GM19328 (cell line): ENCODE results near the gene VWA3B.
A peak's percentile ranks its signal among the peaks of the same experiment; 100 is the strongest.
"Not testable (repeated sequence)": the region's sequence is repeated elsewhere in the genome, so short reads cannot be mapped to it uniquely, and the experiment has no call there.

Experiments used
- ATAC-seq: cut with Tn5 transposase; IDR thresholded peaks from one replicate; pipeline ENCODE4 v1.9.1; 2021; ENCODE audit warnings: mild to moderate bottlenecking, moderate library complexity; ENCODE audit not compliant: unreplicated experiment

VWA3B gene, protein sequence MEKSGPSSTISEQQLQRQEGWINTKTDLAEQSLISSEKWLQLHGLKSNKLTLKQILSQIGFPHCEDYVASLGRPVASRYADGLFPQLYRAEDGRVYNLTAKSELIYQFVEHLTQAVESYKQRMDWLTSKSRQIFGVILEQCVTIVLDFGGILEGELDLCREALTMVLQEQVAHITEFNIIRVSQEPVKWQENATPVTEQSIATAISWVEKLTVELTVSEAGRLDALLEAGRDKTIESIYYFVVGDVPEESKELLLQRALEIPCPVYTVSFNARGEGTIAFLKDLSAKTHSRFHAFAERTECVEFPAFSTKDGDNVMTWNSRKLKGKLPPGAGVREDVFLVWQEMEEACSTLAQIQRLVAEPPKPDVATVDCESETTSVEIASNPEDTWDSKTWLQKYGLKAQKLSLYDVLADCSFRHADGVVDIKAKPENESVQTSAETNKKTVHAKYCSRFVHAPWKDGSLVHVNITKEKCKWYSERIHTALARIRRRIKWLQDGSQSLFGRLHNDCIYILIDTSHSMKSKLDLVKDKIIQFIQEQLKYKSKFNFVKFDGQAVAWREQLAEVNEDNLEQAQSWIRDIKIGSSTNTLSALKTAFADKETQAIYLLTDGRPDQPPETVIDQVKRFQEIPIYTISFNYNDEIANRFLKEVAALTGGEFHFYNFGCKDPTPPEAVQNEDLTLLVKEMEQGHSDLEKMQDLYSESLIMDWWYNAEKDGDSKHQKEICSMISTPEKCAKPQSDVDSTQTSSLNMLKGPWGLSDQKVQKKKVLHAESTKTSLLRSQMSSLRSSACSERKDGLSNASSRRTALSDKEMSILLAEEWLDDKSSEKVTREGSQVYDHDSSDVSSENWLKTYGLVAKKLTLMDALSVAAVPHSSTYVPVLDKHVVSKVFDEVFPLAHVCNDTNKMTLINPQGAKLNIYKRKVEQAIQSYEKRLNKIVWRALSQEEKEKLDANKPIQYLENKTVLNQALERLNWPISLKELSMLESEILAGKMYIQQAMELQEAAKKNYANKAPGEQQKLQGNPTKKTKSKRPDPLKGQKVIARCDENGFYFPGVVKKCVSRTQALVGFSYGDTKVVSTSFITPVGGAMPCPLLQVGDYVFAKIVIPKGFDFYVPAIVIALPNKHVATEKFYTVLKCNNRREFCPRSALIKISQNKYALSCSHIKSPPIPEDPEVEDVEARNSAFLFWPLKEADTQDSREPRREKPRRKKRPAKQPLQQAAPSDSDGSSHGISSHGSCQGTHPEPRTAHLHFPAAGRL (N-terminal part only)

GRCh38 chr2:98086491-98087446, at the start of gene VWA3B:
VWA3B (plus strand) TSS chr2:98087167; CDS start chr2:98093093, 5,926 bp downstream.
- ATAC-seq = peak; percentile 86

DNA sequence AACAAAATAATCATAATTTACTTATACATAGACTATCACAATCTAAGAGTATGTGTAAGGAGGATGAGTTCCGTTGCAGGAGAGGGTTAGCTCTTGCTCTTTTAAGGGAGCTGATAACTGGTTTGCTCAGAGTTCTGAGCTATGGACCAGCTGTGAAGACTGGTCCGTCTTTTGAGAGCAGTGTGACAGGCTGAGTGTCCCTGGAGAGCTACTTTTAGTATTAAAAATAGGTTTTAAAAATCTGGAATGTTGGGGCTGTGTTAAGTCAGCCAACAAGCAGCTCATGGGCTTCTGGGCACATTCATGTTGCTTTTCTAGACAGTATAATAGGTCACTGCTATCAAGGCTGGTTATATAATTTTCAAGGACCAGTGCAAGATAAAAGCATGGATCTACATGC, 49.8 kb upstream of the VWA3B start:
- no peak for ATAC-seq

DNA sequence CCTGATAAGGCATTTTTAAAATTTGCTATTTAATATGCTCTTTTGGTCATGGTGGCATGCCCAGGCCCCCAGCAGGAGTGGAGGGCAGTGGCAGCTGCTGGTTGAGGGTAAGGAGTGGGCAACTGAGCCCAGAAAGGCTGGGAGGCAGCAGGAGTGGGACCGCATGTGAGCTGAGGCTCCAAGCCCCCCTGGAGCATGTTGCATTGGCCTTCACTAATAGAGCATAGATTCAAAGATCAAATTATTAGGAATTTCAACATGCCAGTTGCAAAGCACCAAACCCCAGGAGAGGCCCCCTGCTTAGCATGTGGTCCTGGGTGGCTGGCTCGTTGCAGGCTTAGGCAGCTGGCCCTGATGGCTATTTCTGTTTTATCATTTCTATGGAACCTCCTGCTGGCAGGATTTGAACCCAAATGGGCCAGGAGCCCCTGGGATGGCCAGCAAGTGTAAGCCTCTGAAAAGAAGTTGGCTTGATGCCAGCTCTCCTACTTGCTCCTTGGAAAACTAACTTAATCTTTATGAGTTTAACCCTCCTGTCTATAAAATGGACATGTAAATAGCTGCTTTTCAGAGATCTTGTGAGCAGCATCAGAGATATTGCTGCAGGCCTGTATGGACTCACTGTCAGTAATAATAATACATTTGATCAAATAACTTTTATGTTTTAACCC, 49.2 kb upstream of the VWA3B start:
- ATAC-seq = no peak

DNA sequence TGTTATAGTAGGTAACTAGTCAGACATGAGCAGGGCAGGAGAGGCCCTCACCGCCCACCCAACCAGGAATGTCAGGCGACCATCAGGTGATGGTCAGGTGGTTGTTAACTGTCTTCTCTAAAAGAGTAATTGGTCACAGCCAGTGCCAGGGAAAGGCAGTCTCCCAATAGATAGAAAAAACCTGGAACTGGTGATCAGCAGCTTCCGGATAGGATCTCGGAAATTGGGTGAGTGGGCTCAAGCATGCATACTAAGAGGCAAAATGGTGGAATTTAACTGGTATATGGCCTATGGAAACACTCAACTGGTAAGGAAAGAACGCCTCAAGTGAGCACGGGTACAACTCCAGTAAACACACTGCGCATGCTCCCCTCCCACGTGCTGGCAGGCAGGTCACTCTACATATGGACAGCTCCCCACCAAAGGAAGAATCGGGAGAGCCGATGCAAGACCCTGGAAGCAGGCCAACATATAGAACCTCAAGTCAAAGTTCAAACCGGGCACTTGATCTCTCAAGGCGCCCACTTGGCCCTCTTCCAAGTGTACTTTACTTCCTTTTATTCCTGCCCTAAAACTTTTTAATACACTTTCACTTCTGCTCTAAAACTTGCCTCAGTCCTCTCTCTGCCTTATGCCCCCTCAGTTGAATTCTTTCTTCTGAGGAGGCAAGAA, 47.7 kb upstream of the VWA3B start:
- no peak for ATAC-seq

GRCh38 chr2:98040331-98040939, 46.5 kb upstream of the VWA3B start:
- no peak for ATAC-seq

DNA sequence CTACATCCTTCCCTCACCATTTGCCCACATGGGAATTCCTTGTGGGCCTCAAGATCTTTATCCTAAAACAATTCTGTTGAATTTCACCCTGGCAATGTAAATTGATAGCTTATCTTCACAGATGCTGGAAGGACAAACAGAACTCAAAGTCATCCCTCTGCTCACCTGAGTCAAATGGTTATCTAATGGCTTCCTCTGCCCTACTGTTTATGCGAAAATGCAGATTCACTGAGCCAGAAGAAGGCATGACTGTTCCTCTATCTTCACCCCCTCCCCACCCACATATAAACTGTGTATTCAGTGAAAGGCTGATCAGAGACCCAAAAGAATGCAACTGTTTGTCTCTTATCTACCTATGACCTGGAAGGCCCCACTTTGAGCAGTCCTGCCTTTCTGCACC, 43.9 kb upstream of the VWA3B start:
- no peak for ATAC-seq

DNA sequence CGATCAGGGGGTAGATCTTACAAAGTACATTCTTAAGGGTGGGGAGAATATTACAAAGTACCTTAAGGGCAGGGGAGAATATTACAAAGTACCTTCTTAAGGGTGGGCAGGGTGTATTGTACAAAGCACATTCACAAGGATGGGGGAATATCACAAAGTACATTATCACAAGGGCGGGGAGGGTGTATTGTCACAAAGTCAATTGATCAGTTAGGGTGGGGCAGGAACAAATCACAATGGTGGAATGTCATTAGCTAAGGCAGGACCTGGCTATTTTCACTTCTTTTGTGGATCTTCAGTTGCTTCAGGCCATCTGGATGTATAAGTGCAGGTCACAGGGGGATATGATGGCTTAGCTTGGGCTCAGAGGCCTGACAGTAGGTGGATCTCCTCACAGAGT, 42.2 kb upstream of the VWA3B start:
- ATAC-seq = not testable (repeated sequence)

DNA sequence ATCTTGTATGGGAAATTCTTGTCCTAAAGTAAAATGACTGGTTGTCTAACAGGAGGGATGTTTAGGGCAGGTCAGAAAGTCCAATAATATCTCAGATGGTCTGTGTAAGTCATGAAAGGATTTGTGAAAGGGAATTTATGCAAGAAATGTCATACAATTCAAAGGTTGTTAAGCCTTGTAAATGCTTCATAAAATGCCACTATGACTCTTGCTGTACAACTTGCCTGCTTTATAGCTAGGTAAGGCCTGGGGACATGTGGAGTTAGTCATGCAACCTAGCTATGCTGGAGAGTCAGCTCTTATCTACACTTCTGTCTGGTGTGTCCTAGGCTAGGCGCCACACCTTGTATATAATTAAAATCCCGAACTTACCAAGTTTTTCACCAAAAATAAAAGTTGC, 36.9 kb upstream of the VWA3B start:
- no peak for ATAC-seq

GRCh38 chr2:98058191-98058975, 28.6 kb upstream of the VWA3B start:
- ATAC-seq = no peak

DNA sequence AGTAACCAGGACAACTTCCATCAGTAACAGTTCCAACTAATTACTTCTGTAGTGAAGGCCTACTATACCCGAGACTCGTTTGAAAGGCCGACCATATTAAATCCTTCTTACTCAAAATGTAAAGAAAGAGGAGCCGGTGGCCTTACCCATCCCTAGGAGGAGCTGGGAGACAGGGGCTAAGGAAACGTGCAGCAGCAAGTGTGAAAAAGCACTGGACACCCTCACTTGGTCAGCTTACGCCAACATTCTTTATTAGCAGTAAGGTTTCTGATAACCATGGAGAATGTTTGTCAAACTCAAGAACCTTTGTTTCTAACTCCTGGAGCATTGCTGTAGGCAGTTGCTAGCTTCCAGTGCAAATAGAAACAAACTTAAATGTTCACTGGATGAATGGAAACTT, 26.7 kb upstream of the VWA3B start:
- no peak for ATAC-seq

- ATAC-seq = no peak
These were observed 23.6 kb upstream of the VWA3B start for GRCh38 chr2:98063291-98063854.

GRCh38 chr2:98065808-98066207, 21.2 kb upstream of the VWA3B start:
- ATAC-seq = no peak

DNA sequence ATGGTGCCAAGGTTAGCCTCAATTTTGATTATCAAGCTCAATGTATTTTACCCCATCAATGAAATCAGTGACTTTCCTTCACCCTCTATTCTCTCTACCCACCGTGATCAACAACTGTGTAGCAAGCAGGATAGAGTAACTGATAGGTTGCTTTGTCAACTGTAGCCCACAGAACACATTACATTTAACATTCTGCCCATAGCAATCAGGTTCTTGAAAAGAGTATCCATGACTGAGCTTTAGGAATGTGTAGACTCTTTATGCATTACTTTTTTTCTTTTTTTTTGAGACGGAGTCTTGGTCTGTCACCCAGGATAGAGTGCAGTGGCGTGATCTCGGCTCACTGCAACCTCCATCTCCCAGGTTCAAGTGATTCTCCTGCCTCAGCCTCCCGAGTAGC, 19.8 kb upstream of the VWA3B start:
- no peak for ATAC-seq

DNA sequence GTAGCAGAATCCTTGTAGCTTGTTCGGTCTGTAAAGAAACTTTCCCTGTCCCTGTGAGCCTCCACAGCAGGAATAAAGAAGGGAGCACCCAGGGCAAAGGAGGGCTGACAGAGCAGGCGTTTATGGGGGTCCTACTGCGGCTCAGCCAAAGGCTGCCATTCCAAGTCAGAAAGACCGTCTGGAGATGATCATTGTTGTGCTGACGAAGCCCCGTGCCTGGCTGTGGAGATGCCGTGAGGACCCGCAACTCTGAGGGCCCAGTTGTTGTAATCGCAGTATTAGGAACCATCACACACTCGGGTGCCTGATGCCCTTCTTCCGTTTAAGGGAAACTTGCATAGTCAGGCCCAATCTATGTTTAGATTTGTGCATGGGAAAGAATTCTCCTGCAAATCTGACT, 16.9 kb upstream of the VWA3B start:
- ATAC-seq = no peak

DNA sequence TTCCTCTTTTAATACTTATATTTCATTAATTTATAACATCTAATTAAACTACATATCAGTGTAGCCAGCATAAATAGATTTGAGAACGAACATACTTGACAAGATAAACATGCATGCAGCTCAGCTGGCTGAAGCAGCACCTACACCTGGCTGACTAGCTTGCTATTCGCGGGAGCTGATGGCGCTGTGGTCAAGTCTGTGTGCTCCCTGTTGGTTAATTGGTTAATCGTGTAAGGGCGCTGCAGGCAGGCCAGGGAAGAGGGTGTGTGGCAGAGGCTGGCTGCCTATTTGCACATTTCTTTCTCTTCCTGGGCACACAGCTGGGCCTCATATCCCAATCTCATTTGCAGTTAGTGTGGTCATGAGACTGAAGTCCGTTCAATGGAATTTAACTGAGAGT, 14.5 kb upstream of the VWA3B start:
- no peak for ATAC-seq

GRCh38 chr2:98078701-98079100, 8.3 kb upstream of the VWA3B start:
- no peak for ATAC-seq

GRCh38 chr2:98084151-98084868, 2.7 kb upstream of the VWA3B start:
- ATAC-seq = no peak
